Posterior cingulate gyrus (tissue), 11 donors: ENCODE results near the gene FAM81B.
A peak's percentile ranks its signal among the peaks of the same experiment; 100 is the strongest.

Experiments
- DNase-seq, 10 donors: peaks; one replicate each; pipeline versions ENCODE4 v3.0.0 to v3.0.0-alpha.2; 2020 to 2021; ENCODE audit warnings: mixed read lengths in 3 of 10
- intact Hi-C: fragments of 100-400 bp; cut with DNase I; formaldehyde crosslinking; loops from one replicate; pipeline ENCODE4 v1.15.1; 2023

FAM81B gene

DNA sequence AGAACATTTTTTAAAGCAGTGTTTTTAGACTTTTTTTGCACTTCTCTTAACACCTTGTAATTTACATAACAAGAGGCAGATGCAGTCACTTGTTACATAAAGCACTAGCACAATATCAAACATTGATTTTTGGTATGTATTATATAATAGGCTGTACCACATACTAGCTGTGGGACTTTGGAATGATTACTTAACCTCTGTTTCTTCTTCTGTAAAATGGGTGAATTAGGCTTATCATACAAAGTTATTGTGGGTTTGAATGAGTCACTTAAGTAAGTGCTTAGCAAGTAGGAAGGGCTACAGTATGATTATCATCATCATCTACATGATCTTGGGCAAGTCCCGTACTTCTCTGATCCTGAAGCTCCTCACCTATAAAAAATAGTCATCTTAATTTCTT, 2.1 kb downstream of the FAM81B start:
- intact Hi-C loops: no loop called here

DNA sequence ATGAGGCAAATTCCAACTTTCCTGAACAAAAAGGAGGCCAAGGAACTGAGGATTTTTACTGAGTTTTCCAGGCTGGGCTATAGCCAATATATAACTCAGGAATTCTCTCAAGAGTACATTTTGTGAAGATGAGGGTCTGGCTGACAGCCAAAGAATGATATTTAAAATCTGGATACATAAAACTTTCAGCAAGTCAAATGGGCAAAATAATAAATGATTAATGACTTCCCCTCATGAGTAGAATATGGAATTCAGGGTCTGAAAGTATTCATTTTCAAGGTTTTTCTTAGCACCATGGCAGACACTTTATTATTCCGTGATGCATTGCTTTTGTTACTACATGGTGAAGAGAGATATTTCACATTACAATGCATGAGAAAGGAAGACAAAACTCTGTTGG, 7.8 kb downstream of the FAM81B start:
- intact Hi-C loops: loop anchor here (5.0 kb wide), 1 partner anchor 52 kb away; no protein-coding TSS in a partner anchor

More for the DNA sequence above, 2.1 kb downstream of the FAM81B start:
- no peak for DNase-seq

DNA sequence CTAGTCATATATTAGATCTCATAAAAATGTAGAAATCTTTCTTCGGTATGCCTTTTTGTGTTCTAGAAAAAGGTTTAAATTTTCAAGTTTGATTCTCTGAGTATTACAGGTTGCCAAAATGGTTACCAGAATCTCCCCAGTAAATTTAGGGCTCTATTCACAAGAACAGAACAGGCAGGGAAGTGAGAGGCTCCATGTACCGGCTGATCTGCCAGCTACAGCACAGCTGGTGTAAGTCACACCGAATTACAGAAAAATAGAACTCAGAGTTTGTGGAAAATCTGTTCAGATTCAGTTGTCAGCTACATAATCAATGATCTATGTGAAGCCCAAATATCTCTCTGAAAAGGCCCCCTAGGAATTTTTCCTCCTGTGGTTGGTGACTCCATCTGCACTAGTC, 10.5 kb downstream of the FAM81B start:
- intact Hi-C loops: no loop called here
- peak in 6 of 10 donors; percentile 13 to 80 (median 34) for DNase-seq

More for the DNA sequence above, 7.8 kb downstream of the FAM81B start:
- DNase-seq: no peak

DNA sequence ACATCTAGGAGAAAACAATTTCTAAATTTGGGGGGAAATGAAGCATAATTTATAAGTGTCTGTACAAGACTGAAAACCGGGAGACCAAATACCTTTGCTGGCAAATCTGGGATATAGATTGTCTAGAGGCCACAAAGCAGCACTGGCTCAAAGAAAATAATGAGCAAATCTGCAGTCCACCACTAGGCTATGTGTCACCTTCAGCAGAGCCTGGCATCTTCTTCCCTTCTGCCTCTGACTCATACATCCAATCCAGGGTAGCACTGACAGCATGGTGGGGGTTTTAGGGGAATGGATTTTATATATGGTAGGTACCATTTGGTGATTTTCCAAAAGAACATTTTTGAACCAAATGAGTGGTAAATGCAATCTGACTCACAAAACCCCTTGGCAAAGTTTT, 12.8 kb downstream of the FAM81B start:
- intact Hi-C loops: no loop called here
- DNase-seq: peak in 1 of 10 donors; percentile 12

DNA sequence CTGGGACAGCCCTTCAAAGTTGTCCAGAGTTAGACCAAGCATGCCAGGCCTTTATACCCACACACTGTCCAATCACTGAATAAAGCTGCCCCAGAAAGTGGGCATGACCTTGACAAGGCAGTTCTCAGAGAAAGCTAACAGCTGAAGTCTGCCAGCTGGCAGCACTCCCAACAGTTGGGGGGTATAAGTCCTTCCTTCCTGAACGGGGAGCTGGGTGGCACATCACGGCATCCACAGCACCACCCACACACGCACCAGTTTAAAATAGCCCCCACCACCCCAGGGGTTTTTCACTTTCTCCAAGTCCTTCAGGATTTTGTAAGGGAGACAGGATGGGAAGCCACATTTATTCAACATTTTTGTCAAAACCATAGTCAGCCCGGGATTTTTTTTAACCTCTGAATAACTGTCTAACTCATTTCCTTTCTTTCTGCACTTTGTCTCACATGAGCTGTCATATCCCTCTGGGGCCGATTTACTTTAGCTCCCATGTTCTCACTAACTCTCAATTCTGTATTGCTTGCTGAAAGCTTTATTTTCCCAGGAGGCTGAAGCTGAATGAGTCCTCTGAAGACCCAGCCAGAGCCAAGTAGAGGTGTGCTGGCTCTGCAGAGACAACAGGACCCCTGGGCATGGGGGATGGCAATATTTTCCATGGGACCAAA, 15.4 kb downstream of the FAM81B start:
- no peak for DNase-seq
- intact Hi-C loops: no loop called here

DNA sequence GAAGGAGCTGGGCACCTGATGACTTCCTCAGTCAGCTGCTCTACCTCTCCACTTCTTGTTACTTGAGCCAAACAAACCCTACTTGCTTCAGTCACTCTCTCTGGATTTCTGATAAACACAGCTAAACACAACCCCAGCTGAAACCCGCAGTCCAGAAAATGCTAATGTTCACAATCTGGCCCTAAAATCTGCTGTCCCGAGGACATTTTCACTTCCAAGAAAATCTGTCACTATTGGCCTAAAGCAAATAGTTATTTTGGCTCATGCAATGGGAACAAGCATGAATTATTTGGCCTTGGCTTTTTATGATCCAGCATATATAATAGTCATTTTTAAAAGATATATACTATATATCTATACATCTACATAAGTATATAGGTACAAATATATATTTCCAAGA, 19.1 kb downstream of the FAM81B start:
- intact Hi-C loops: no loop called here
- no peak for DNase-seq

DNA sequence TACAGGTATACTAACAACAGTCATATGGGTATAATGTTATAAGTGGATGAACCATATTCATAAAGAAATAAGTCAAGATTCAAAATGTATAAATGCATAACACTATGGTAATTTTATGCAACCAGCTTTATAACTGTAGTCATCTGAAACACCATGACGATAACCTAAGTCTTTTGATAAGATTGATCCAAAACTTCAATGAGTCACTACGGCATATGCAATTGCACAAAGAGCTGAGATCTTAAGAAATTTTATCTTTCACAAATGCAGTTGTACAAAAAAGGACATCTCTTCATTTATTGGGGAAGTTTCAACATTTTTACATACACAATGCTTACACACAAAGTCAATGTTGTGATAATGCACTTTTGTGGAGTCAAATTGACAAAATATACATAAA, 20.3 kb downstream of the FAM81B start:
- intact Hi-C loops: no loop called here
- no peak for DNase-seq

DNA sequence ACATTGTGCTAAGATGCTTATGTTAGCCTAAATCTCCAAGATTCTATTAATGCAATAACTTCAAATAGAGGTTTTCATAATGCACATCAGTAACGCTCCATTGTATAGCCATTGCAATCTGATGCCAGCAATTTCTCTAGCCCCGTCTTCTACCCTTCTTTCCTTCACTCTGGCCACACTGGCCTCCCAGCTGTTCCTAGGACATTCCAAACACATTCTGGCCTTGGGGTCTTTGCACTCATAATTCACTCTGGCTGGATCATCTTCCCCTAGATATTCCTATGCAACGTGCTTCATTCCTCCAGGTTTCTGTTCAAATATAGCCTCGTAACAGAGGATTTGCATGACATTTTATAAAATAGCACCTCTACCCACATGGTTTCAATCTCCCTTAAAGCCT, 23.3 kb downstream of the FAM81B start:
- no peak for DNase-seq
- intact Hi-C loops: no loop called here

DNA sequence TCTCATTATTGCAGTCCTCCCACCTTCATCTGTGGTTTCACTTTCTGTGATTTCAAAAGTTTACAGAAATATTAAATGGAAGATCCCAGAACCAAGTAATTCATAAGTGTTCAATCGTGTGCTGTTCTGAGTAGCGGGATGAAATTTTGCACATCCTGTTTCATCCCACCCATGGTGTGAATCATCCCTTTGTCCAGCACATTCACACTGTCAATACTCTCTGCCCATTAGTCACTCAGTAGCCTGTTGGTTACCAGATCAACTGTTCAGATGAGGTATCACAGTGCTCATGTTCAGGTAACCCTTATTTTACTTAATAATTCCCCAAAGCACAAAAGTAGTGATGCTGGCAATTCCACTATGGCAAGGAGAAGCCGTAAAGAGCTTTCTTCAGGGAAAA, 26.8 kb downstream of the FAM81B start:
- DNase-seq: no peak
- intact Hi-C loops: no loop called here

DNA sequence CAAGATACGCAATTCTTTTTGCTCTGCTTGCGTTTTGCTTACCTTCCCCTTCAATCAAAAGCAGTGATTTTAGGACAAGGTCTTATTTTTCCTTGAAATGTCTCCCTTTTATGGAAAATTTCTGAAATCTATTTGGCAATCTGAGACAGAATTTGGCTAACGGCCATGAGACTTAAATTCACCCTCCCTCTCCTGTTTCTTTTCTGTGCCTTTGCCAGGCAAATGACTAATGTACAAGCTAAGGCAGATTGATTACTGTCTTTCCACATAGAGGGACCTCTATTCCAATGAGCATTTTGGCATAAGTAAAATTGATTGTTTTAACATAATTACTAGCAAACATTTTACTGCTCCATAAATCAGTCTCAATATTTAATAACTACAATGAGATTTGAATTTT, 31.7 kb downstream of the FAM81B start:
- no peak for DNase-seq
- intact Hi-C loops: no loop called here

DNA sequence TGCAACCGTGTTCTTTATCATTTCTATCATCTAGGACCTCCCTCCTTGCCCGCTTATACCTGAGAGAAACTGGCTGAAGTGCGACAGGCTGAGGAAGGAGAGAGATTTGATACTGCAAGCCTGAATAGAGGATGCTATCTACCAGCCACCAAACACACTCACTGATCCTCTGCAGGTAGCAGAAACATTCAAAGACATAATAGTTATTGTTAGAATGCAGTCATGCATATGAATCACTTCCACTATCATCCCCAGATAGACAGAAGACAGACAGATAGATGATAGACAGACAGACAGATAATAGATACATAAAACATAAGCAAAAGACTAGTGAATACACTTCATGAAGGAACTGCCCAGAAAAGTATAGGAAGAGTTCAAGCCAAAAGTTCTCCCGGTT, 32.9 kb downstream of the FAM81B start:
- intact Hi-C loops: no loop called here
- no peak for DNase-seq

DNA sequence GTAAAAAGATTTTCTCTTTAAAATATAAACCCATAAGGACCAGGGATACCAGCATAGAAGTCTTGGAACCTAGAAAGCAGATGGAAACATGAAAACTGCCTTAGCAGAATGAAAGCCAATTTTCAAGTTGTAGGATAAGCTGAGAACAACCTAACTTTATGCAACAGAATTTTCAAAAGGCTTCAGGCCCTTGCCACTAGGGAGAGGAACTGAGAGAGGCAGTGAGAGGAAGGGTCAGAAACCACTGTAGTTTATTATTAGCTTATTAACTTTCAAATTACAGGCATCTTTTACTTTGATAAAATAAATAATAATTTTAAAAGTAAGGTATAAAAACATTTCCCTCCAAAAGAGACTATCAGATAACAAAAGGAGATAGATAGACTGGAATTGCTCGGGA, 33.4 kb downstream of the FAM81B start:
- no peak for DNase-seq
- intact Hi-C loops: no loop called here

DNA sequence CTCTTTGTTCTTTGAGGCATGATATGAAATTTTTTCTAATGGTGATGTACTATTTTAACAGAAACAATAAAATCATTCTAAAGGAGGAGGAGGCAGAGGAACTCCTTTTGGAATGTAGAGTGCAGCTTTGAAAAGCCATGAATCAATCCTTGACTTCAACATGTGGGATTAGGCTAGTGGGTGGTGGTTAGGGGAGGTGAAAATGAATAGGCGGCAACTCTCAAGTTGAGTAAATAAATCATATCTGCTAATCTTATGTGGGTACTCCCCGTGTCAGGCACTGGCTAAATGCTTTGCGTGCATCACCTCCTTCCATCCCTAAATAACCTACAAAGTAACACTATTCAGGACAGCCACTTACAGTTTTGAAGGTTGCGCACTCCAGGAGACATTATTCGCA, 35.1 kb downstream of the FAM81B start:
- DNase-seq: no peak
- intact Hi-C loops: no loop called here

DNA sequence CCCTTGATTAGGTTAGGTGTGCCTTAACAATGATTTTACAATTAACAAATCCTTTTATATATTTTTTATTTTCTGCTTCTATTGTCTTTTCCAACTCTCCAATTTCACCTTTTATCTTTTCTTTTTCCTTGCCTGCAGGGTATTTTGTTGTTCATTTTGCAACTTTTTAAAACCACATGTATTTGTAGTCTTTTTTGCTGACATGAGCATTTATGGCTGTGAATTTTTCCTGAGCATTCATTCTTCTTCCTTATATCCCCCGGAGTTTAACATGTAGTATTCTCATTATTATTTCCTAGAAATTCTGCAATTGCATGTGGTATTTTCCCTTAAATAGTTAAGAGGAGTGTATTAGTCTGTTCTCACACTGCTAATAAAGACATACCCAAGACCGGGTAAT, 41.6 kb downstream of the FAM81B start:
- no peak for DNase-seq
- intact Hi-C loops: no loop called here

DNA sequence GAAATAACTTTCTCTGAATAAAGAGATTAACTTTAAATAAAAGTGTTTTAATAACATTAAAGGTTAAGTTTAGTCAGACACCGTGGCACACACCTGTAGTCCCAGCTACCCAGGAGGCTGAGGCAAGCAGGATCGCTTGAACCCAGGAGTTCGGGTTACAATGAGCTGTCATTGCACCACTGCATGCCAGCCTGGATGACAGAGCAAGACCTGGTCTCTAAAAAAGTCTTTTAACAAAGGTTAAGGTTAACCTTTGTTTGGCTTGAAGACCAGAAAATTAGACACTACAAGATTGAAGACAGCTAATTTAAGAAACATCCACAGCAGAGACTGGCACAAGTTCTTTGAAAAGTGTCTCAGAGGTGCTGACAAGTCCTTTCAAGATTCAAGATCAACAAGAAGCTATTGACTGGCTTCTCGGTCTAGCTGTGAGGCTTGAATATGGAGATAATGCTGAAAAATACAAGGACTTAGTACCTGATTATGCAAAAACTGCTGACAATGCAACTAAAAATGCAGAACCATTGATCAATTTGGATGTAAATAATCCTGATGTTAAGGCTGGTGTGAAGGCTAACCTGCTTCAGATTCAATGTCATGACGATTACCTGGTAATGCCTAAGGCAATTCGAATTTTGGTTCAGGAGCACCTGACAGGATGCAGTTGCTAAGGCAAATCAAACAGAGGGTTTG, 48.8 kb downstream of the FAM81B start:
- no peak for DNase-seq
- intact Hi-C loops: no loop called here

DNA sequence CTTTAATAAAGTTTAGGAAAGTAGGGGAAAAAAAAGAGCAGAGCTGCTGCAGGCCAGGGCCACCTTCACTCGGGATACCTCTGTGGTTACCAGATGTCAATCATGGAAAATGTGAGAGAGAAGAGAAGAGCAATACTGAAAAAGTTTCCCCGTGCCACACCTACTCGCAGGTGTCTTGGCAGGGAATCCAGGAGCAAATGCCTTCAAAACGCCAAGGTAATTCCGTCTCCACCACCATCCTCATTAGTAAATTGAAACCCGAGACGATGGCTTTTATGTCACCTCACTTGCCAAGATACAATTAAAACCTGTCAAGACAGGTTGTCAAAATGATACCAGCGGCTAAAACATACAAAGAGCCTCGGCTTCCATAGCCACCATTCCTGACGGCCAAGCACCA, 49.7 kb downstream of the FAM81B start:
- intact Hi-C loops: no loop called here
- DNase-seq: no peak

DNA sequence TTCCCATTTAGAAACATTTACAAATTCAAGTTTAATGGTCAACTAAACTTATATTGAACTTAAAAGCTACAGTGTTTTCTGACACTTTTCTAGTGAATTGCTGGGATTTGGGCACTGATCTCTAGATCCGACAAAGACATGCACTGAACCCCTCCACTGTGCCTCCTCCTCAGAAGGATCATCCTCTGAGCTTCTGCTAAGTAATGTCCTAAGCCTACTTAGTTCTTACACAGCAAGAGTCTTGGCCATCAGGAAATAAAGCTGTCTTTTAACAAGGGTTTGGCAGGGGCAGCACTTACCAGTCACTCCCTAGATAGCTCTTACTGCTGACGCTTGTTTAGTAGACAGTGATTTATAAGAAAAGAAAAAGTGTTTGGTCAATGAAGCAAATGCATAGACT, 50.5 kb downstream of the FAM81B start:
- no peak for DNase-seq
- intact Hi-C loops: no loop called here

DNA sequence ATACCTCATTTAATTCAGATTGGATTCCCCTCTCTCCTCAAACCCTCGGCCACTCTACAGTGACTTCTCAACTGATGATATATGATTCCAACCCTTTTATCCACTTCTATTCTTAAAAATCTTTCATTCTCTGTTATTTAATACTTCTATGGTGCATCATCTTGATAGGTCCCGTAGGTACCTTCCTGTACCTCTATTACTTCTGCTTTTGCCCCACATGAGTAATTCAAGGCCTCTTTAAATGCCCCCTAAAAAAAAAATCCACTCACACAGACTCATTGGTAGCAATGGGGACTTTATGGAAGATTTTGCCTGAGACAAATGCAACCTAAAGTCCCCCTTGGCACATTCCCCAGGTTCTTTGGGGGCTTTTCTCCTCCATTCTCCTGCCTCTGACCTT, 54.3 kb downstream of the FAM81B start:
- no peak for DNase-seq
- intact Hi-C loops: no loop called here

DNA sequence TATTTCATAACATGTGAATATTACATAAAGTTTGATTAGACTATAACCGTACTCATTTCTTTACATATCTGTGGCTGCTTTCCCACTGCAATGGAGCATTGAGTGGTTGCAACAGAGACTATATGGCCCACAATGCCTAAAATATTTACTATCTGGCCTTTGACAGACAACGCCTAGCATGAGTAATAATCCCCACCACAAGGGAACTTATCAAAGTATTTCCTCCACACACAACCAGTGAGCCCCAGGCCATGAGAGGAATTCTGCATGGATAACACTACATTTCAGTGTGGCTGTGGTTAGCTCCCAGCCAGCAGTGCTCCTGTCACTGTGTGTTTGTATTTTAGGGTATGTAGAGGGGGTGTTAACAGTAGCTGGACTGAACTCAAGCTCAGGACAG, 54.8 kb downstream of the FAM81B start:
- DNase-seq: no peak
- intact Hi-C loops: no loop called here

DNA sequence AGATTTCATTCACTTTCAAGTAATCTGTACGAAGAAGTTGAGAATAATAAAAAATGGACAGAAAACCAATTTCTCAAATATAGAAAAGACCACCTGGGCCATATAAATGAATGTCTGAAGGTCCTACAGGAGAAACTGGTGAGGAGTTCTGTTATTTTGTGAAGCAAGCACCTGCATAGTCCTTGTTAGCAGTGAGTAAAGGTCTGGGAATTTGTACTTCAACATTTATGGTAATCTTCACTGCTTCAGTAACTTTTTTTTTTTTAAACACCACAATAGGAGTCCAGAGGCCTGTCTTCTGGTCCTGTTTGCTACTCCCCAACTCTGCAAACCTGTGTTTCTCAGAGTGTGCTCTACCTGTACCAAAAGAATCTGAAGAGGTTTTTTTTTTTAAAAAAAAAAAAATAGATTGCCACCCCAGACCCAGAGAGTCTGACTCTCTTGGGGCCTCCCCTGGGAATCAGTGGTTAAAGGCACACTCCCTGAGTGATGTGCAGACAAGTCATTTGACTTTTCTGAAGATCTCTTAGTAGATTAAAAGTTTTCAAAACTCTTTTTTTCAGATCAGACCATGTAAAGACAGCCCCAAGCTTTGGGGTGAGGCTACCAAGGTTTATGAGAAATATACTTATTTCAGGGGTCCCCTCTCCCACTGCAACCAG, 55.5 kb downstream of the FAM81B start:
- DNase-seq: no peak
- intact Hi-C loops: no loop called here

DNA sequence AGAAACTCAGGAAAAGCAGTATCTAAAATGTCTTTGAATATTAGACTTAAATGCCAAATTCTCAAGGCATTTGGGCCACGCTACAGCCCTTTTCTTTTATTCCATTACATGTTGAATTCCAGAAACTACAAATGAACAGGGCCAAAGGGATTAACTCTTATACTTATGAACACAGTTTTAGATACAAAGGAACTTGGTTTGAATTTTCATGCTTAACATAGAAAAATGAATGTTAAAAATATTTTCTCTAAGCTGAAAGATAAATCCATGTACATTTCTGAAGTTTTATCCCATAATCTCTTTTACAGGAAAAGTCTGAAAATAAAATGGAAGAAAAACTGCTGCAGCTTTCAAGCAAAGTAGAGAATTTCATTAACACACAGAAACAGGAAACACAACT, 56.8 kb downstream of the FAM81B start:
- intact Hi-C loops: no loop called here

DNA sequence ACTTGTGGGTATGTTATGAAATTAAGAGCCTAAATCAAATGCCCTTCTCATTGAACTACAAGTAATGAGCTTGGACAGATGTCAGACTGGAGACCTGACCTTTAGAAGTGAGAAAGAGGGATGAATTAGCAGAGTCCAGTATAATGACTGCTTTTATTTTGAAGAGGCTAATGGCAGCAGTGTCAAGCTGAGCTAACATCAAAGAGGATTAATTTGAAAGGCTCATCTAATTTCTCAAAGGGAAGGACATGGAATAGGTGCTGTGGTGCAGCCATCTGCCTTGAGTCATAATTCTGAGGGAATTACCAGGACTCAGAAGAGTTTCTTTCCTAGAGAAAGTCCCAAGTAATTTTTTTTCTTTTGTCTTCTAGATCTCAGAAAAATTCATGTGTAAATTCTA, 57.6 kb downstream of the FAM81B start:
- intact Hi-C loops: no loop called here

More for the DNA sequence above, 56.8 kb downstream of the FAM81B start:
- no peak for DNase-seq

More for the DNA sequence above, 57.6 kb downstream of the FAM81B start:
- no peak for DNase-seq
